ENCODE measurements around the gene GNS.

The GNS gene

GRCh38 chr12:64723630-64724029, 35.6 kb downstream of the GNS start:
- Histone ChIP-seq H3K4me1 (ENCODE audit: control insufficient read depth in 2 of 2, insufficient read depth in 2 of 2, low read length in 2 of 2) (no peaks in the 10 kb centered on the region), H3K27ac (ENCODE audit: low read depth in 2 of 2, low read length in 2 of 2) (no peak overlapping the region), H3K9me3 (ENCODE audit: control insufficient read depth in 2 of 2, low read length in 2 of 2) (no peaks in the 10 kb centered on the region), H3K4me3 (ENCODE audit: low read length in 2 of 2) (no peak overlapping the region), H3K9ac (ENCODE audit: low read depth in 1 of 2, low read length in 2 of 2) (no peak overlapping the region), H3K36me3 (ENCODE audit: control insufficient read depth in 2 of 2, insufficient read depth in 2 of 2, low read length in 2 of 2) (peaks cover 23 to 39% of the 10 kb centered on the region in 2 donors), H3K27me3 (ENCODE audit: control insufficient read depth in 2 of 2, insufficient read depth in 2 of 2, low read length in 2 of 2) (no peaks in the 10 kb centered on the region)

- no peak overlapping the region for H3K4me3 ChIP-seq (ENCODE audit: low read length in 2 of 2)
- H3K36me3 ChIP-seq (ENCODE audit: control insufficient read depth in 2 of 2, insufficient read depth in 2 of 2, low read length in 2 of 2), result peaks cover 23 to 39% of the 10 kb centered on the region in 2 donors
- H3K9ac ChIP-seq (ENCODE audit: low read depth in 1 of 2, low read length in 2 of 2), result no peak overlapping the region
- H3K27ac ChIP-seq (ENCODE audit: low read depth in 2 of 2, low read length in 2 of 2), result no peak overlapping the region
- H3K9me3 ChIP-seq (ENCODE audit: control insufficient read depth in 2 of 2, low read length in 2 of 2), result no peaks in the 10 kb centered on the region
- peaks cover 0 to 4% of the 10 kb centered on the region in 2 donors for H3K4me1 ChIP-seq (ENCODE audit: control insufficient read depth in 2 of 2, insufficient read depth in 2 of 2, low read length in 2 of 2)
- H3K27me3 ChIP-seq (ENCODE audit: control insufficient read depth in 2 of 2, insufficient read depth in 2 of 2, low read length in 2 of 2), result no peaks in the 10 kb centered on the region
Observed at GRCh38 chr12:64722835-64723234, 36.4 kb downstream of the GNS start.

GRCh38 chr12:64720884-64721283, 38.3 kb downstream of the GNS start:
- Histone ChIP-seq H3K4me3 (ENCODE audit: low read length in 2 of 2) (no peak overlapping the region), H3K27ac (ENCODE audit: low read depth in 2 of 2, low read length in 2 of 2) (no peak overlapping the region), H3K4me1 (ENCODE audit: control insufficient read depth in 2 of 2, insufficient read depth in 2 of 2, low read length in 2 of 2) (peaks cover 0 to 4% of the 10 kb centered on the region in 2 donors), H3K9me3 (ENCODE audit: control insufficient read depth in 2 of 2, low read length in 2 of 2) (no peaks in the 10 kb centered on the region), H3K27me3 (ENCODE audit: control insufficient read depth in 2 of 2, insufficient read depth in 2 of 2, low read length in 2 of 2) (no peaks in the 10 kb centered on the region), H3K9ac (ENCODE audit: low read depth in 1 of 2, low read length in 2 of 2) (no peak overlapping the region), H3K36me3 (ENCODE audit: control insufficient read depth in 2 of 2, insufficient read depth in 2 of 2, low read length in 2 of 2) (peaks cover 33 to 43% of the 10 kb centered on the region in 2 donors)

DNA sequence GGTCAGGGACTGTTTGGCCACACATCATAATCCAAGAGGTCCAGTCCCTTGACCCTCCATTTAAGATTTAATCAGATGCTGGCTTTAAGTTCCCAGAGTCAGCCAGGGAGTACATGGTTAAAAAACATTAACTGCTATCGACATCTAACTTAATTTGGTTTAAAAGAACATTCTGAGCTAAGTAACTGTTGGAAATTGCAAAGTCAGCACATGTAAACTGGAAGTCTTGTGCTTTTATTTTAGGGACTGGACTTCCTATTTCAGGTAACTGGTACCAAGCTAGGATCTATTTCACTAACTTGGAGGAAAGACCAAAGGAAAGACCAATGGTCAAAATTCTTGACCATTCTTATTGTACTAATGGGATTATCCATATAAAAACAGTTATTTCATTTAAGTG, 40.6 kb downstream of the GNS start:
- H3K27ac ChIP-seq (ENCODE audit: low read depth in 2 of 2, low read length in 2 of 2), result no peak overlapping the region
- no peak overlapping the region for H3K4me3 ChIP-seq (ENCODE audit: low read length in 2 of 2)
- no peak overlapping the region for H3K9ac ChIP-seq (ENCODE audit: low read depth in 1 of 2, low read length in 2 of 2)
- H3K36me3 ChIP-seq (ENCODE audit: control insufficient read depth in 2 of 2, insufficient read depth in 2 of 2, low read length in 2 of 2), result peaks cover 38 to 46% of the 10 kb centered on the region in 2 donors
- H3K27me3 ChIP-seq (ENCODE audit: control insufficient read depth in 2 of 2, insufficient read depth in 2 of 2, low read length in 2 of 2), result no peaks in the 10 kb centered on the region
- no peaks in the 10 kb centered on the region for H3K9me3 ChIP-seq (ENCODE audit: control insufficient read depth in 2 of 2, low read length in 2 of 2)
- peaks cover 0 to 4% of the 10 kb centered on the region in 2 donors for H3K4me1 ChIP-seq (ENCODE audit: control insufficient read depth in 2 of 2, insufficient read depth in 2 of 2, low read length in 2 of 2)

- H3K4me3 ChIP-seq (ENCODE audit: low read length in 2 of 2), result no peak overlapping the region
- no peak overlapping the region for H3K27ac ChIP-seq (ENCODE audit: low read depth in 2 of 2, low read length in 2 of 2)
- peaks cover 31 to 34% of the 10 kb centered on the region in 2 donors for H3K36me3 ChIP-seq (ENCODE audit: control insufficient read depth in 2 of 2, insufficient read depth in 2 of 2, low read length in 2 of 2)
- peaks cover 0 to 4% of the 10 kb centered on the region in 2 donors for H3K4me1 ChIP-seq (ENCODE audit: control insufficient read depth in 2 of 2, insufficient read depth in 2 of 2, low read length in 2 of 2)
- H3K9ac ChIP-seq (ENCODE audit: low read depth in 1 of 2, low read length in 2 of 2), result no peak overlapping the region
- H3K27me3 ChIP-seq (ENCODE audit: control insufficient read depth in 2 of 2, insufficient read depth in 2 of 2, low read length in 2 of 2), result no peaks in the 10 kb centered on the region
- H3K9me3 ChIP-seq (ENCODE audit: control insufficient read depth in 2 of 2, low read length in 2 of 2), result no peaks in the 10 kb centered on the region
Observed at GRCh38 chr12:64716839-64717455, 42.3 kb downstream of the GNS start.

GRCh38 chr12:64716371-64716770, 42.8 kb downstream of the GNS start:
- H3K36me3 ChIP-seq (ENCODE audit: control insufficient read depth in 2 of 2, insufficient read depth in 2 of 2, low read length in 2 of 2), result peaks cover 26 to 28% of the 10 kb centered on the region in 2 donors
- no peak overlapping the region for H3K27ac ChIP-seq (ENCODE audit: low read depth in 2 of 2, low read length in 2 of 2)
- no peak overlapping the region for H3K9ac ChIP-seq (ENCODE audit: low read depth in 1 of 2, low read length in 2 of 2)
- H3K4me3 ChIP-seq (ENCODE audit: low read length in 2 of 2), result no peak overlapping the region
- H3K27me3 ChIP-seq (ENCODE audit: control insufficient read depth in 2 of 2, insufficient read depth in 2 of 2, low read length in 2 of 2), result no peaks in the 10 kb centered on the region
- H3K9me3 ChIP-seq (ENCODE audit: control insufficient read depth in 2 of 2, low read length in 2 of 2), result no peaks in the 10 kb centered on the region
- peaks cover 0 to 4% of the 10 kb centered on the region in 2 donors for H3K4me1 ChIP-seq (ENCODE audit: control insufficient read depth in 2 of 2, insufficient read depth in 2 of 2, low read length in 2 of 2)

- Histone ChIP-seq H3K27me3 (ENCODE audit: control insufficient read depth in 2 of 2, insufficient read depth in 2 of 2, low read length in 2 of 2) (no peaks in the 10 kb centered on the region), H3K4me3 (ENCODE audit: low read length in 2 of 2) (no peak overlapping the region), H3K9ac (ENCODE audit: low read depth in 1 of 2, low read length in 2 of 2) (no peak overlapping the region), H3K4me1 (ENCODE audit: control insufficient read depth in 2 of 2, insufficient read depth in 2 of 2, low read length in 2 of 2) (peaks cover 0 to 4% of the 10 kb centered on the region in 2 donors), H3K36me3 (ENCODE audit: control insufficient read depth in 2 of 2, insufficient read depth in 2 of 2, low read length in 2 of 2) (peaks cover 15% of the 10 kb centered on the region in 2 donors), H3K27ac (ENCODE audit: low read depth in 2 of 2, low read length in 2 of 2) (peak overlapping the region in 1 of 2 donors; percentile 3), H3K9me3 (ENCODE audit: control insufficient read depth in 2 of 2, low read length in 2 of 2) (no peaks in the 10 kb centered on the region)
Observed at GRCh38 chr12:64714551-64714968, 44.6 kb downstream of the GNS start.

DNA sequence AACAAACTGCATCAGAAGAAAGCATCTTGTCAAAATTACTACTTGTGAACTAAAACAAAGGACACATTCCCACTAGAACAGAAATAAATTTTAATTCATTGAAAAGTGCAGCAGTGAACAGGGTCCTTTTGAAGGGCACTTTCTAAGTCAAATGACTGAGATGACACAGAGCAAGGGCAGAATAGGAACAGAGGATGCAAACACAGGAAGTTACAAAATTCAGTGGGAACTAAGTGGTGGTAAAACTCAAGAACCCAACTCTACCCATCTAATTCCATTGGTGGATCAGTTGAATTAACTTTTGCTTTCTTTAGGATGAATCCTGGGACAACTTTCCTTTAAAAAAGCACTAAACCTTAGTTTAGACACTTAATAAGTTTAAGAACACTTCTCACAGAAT, 45.8 kb downstream of the GNS start:
- H3K27me3 ChIP-seq (ENCODE audit: control insufficient read depth in 2 of 2, insufficient read depth in 2 of 2, low read length in 2 of 2), result no peaks in the 10 kb centered on the region
- peaks cover 15% of the 10 kb centered on the region in 2 donors for H3K36me3 ChIP-seq (ENCODE audit: control insufficient read depth in 2 of 2, insufficient read depth in 2 of 2, low read length in 2 of 2)
- no peak overlapping the region for H3K9ac ChIP-seq (ENCODE audit: low read depth in 1 of 2, low read length in 2 of 2)
- H3K27ac ChIP-seq (ENCODE audit: low read depth in 2 of 2, low read length in 2 of 2), result no peak overlapping the region
- no peaks in the 10 kb centered on the region for H3K9me3 ChIP-seq (ENCODE audit: control insufficient read depth in 2 of 2, low read length in 2 of 2)
- no peak overlapping the region for H3K4me3 ChIP-seq (ENCODE audit: low read length in 2 of 2)
- H3K4me1 ChIP-seq (ENCODE audit: control insufficient read depth in 2 of 2, insufficient read depth in 2 of 2, low read length in 2 of 2), result peaks cover 0 to 3% of the 10 kb centered on the region in 2 donors

GRCh38 chr12:64709429-64709828, 49.8 kb downstream of the GNS start:
- no peak overlapping the region for H3K9ac ChIP-seq (ENCODE audit: low read depth in 1 of 2, low read length in 2 of 2)
- no peaks in the 10 kb centered on the region for H3K27me3 ChIP-seq (ENCODE audit: control insufficient read depth in 2 of 2, insufficient read depth in 2 of 2, low read length in 2 of 2)
- H3K36me3 ChIP-seq (ENCODE audit: control insufficient read depth in 2 of 2, insufficient read depth in 2 of 2, low read length in 2 of 2), result no peaks in the 10 kb centered on the region
- no peaks in the 10 kb centered on the region for H3K4me1 ChIP-seq (ENCODE audit: control insufficient read depth in 2 of 2, insufficient read depth in 2 of 2, low read length in 2 of 2)
- H3K9me3 ChIP-seq (ENCODE audit: control insufficient read depth in 2 of 2, low read length in 2 of 2), result no peaks in the 10 kb centered on the region
- no peak overlapping the region for H3K27ac ChIP-seq (ENCODE audit: low read depth in 2 of 2, low read length in 2 of 2)
- H3K4me3 ChIP-seq (ENCODE audit: low read length in 2 of 2), result no peak overlapping the region

- H3K9me3 ChIP-seq (ENCODE audit: control insufficient read depth in 2 of 2, low read length in 2 of 2), result no peaks in the 10 kb centered on the region
- no peak overlapping the region for H3K4me3 ChIP-seq (ENCODE audit: low read length in 2 of 2)
- no peaks in the 10 kb centered on the region for H3K27me3 ChIP-seq (ENCODE audit: control insufficient read depth in 2 of 2, insufficient read depth in 2 of 2, low read length in 2 of 2)
- H3K27ac ChIP-seq (ENCODE audit: low read depth in 2 of 2, low read length in 2 of 2), result no peak overlapping the region
- no peaks in the 10 kb centered on the region for H3K4me1 ChIP-seq (ENCODE audit: control insufficient read depth in 2 of 2, insufficient read depth in 2 of 2, low read length in 2 of 2)
- no peak overlapping the region for H3K9ac ChIP-seq (ENCODE audit: low read depth in 1 of 2, low read length in 2 of 2)
- no peaks in the 10 kb centered on the region for H3K36me3 ChIP-seq (ENCODE audit: control insufficient read depth in 2 of 2, insufficient read depth in 2 of 2, low read length in 2 of 2)
Observed at GRCh38 chr12:64707926-64708325, 51.3 kb downstream of the GNS start.

Data from mucosa of rectum (tissue), 2 donors.